DLD1 (cell line): ENCODE results near the gene DNAH11.
"Not testable (repeated sequence)": the region's sequence is repeated elsewhere in the genome, so short reads cannot be mapped to it uniquely, and the experiment has no call there.

ENCODE experiments used
- in situ Hi-C: cut with HindIII; loops from 2 replicates; pipeline ENCODE4 v1.10.0; 2017; ENCODE audit warnings: low sequenced_read_pairs

Gene DNAH11, protein sequence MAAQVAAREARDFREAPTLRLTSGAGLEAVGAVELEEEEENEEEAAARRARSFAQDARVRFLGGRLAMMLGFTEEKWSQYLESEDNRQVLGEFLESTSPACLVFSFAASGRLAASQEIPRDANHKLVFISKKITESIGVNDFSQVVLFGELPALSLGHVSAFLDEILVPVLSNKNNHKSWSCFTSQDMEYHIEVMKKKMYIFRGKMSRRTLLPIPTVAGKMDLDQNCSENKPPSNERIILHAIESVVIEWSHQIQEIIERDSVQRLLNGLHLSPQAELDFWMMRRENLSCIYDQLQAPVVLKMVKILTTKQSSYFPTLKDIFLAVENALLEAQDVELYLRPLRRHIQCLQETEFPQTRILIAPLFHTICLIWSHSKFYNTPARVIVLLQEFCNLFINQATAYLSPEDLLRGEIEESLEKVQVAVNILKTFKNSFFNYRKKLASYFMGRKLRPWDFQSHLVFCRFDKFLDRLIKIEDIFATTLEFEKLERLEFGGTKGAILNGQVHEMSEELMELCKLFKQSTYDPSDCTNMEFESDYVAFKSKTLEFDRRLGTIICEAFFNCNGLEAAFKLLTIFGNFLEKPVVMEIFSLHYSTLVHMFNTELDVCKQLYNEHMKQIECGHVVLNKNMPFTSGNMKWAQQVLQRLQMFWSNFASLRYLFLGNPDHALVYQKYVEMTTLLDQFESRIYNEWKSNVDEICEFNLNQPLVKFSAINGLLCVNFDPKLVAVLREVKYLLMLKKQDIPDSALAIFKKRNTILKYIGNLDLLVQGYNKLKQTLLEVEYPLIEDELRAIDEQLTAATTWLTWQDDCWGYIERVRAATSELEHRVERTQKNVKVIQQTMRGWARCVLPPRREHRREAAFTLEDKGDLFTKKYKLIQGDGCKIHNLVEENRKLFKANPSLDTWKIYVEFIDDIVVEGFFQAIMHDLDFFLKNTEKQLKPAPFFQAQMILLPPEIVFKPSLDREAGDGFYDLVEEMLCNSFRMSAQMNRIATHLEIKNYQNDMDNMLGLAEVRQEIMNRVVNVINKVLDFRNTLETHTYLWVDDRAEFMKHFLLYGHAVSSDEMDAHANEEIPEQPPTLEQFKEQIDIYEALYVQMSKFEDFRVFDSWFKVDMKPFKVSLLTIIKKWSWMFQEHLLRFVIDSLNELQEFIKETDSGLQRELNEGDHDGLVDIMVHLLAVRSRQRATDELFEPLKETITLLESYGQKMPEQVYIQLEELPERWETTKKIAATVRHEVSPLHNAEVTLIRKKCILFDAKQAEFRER (N-terminal part only)

DNA sequence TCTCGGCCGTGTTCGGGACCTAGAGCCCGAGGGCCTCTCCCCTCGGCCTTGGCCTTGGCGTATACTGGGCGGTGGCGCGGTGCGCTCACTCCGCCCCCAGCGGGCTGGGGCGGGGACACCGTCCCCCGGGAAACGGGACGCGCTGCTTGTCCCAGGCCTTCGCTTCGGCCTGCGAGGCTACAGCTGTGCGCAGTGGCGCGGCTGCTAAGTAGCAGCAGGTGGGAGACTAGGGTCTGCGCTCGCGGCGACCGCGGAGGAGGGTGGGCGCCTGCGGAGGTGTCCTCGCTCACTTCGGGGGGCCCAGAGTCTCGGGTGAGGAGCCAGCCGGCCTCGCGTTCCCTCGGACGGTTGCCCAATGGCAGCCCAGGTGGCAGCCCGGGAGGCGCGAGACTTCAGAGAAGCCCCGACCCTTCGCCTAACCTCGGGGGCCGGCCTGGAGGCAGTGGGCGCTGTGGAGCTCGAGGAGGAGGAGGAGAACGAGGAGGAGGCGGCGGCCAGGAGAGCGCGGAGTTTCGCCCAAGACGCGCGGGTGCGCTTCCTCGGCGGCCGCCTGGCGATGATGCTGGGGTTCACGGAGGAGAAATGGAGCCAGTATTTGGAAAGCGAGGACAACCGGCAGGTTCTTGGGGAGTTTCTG lies at the start of gene DNAH11:
Gene DNAH11, plus strand, starts transcription at position 149 of the 637 bp plus-strand sequence. Its CDS starts 207 bp downstream, at position 356.
- in situ Hi-C loops: no loop called here

DNA sequence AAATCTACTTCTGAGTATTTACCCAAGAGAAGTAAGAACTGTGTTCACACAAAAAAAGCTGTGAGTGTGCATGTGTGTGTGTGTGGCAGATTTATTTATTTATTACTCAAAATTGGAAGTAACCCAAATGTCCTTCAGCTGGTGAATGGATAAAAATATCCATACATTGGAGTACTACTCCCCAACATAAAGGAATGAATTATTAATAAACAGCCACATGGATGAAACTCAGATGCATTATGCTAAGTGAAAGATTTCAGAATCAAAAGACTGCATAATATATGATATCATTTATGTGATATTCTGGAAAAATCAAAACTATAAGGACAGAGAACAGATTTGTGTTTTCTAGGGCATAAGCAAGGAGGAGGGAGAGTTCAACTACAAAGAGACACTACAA lies 47.1 kb upstream of the DNAH11 start:
- in situ Hi-C loops: no loop called here

DNA sequence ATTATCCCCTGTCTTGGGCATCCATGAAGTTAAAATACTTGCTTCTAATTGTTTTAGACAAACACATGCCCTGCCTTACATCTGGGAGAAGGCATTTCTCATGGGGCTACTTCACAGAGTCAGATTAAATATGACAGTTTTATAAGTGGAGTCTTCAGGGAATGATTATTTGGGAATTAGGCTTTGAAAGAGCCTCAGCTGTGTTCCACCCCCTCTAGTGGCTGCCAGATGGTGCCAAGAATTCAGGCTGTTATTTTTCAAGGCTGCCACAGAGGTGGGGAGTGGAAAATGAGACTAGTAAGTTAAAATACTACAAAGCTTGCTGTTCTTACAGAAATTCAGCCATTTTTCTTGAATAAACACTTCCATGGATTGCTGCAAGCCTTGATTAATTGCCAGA lies 45.8 kb upstream of the DNAH11 start:
- in situ Hi-C loops: no loop called here

DNA sequence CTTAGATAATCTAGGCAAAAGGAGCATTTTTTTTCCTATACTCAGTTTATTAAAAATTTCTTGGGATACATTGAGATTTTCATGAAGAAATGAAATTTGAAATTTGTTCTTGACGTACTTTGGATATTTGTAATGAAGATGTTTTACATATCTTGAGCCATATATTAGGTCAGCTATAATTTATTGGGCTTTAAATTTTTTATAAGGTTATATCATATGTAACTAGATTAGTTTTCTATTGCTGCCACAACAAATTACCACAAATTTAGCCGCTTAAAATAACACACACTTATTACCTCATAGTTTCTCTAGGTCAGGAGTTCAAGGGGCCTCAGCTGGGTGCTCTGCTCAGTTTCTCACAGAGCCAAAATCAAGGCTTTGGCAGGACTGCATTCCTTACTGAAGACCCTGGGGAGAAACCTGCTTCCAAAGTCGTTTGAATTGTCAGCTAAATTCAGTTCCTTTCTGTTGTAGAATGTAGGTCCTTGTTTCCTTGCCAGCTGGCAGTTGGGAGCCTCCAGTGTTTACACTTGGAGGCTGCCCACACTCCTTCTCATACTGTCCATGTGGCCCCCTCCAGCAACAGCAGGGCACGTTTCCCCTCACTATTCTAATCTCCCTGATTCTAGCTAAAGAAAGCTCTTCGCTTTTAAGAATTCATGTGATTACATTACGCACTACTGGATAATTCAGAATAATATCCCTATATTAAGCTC lies 42.6 kb upstream of the DNAH11 start:
- in situ Hi-C loops: loop anchor here (25.0 kb wide), 1 partner anchor 713 kb away; the partner anchor contains the start of gene SP8

DNA sequence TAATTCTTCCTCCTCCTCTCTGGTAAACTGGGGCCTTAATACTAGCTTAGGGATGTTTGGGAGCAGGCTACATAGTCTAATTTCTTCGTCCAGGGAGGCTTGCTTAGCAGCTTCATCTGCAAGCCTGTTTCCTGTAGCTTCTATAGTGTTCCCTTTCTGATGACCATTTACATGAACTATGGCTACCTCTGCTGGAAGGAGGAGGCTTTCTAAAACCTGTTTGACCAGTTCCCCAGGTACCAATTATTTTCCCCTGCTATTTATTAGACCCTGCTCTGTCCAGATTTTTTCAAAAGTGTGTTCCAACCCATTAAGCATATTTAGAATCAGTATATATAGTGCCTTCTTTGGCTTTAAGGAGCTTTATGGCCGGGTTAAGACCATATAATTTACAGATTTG lies 38.8 kb upstream of the DNAH11 start:
- in situ Hi-C loops: loop anchor here (25.0 kb wide), 1 partner anchor 717 kb away; the partner anchor contains the start of gene SP8

DNA sequence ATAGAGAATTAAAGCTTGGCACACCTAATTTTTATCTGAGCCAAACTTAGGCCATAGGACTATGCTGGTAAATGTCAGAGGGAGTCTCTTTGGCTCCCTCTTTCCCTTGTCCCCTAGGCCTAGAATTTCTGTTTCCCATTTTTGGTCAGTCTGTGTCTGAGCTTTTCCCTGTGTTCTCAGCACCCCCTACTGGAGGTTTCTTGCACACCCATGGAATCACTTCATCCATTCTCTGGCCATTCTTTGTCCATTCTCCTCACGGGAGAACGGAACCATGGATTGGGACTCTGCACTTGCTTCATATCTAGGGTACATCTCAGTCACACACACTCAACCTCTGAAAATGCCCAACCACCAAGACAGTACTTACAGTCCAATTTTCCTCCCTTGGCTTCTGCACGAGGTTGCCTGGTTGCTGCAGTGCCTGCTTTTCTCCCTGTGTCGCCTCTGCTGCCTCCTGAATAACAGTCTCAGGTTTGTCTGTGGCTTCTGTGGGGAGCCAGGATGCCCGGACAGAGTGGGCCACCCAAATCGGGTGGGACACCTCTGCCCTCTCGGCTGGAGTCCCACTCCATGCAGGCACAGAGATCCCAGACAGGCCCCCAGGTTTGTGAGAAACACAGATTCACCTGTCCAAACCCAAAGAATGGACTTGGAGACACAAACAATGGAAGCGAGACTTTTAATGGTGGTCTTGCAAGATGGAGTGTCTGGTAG lies 35.1 kb upstream of the DNAH11 start:
- in situ Hi-C loops: loop anchor here (25.0 kb wide), 1 partner anchor 720 kb away; the partner anchor contains the start of gene SP8

DNA sequence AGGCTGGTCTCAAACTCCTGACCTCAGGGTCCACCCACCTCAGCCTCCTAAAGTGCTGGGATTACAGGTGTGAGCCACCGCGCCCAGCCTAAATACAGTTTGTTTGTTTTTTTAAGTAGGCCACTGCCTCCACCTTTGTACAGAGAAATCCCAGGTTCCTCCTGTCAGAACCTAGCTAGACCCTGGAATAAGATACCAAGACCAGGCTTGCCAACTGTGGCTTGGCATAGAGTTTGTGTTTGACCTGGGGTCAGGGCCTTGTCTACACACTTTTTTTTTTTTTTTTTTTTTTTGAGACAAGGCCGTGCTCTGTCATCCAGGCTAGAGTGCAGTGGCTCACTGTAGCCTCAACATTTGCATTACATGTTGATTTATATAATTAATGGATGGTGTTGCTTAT lies 34.3 kb upstream of the DNAH11 start:
- in situ Hi-C loops: loop anchor here (25.0 kb wide), 1 partner anchor 721 kb away; the partner anchor contains the start of gene SP8

DNA sequence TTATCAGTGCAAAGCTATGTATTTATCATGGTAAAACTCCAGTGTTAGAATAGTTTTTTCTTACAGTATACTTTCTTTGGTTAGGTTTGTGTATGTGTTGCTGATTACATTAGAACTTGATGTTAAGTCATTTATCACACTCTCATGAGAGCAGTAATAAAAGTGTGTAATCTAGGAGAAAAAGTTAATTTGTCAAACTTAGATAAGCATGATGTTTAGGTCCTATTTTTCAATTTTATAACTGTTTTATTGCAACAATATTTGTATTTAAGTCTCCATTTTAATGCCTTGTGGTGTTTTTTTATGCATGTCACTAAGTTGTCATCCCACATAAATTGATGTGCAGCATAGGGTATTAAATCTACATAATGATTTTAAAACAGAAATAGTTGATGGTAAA lies 28.8 kb upstream of the DNAH11 start:
- in situ Hi-C loops: loop anchor here (25.0 kb wide), 1 partner anchor 727 kb away; the partner anchor contains the start of gene SP8

DNA sequence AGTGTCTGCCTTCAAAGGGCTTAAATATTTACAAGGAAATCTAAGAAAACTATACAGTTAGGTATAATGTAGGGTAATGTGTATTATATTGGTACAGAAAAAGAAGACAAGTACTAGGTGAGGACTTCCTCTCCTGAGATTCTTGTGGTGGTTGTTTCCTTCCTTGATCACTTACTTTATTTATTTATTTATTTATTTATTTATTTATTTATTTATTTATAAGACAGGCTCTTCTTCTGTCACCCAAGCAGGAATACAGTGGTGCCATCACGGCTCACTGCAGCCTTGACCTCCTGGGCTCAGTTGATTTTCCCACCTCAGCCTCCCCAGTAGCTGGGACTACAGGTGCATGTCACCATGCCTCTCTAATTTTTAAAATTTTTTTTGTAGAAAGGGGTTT lies 18.2 kb upstream of the DNAH11 start:
- in situ Hi-C loops: loop anchor here (25.0 kb wide), 1 partner anchor 737 kb away; the partner anchor contains the start of gene SP8

DNA sequence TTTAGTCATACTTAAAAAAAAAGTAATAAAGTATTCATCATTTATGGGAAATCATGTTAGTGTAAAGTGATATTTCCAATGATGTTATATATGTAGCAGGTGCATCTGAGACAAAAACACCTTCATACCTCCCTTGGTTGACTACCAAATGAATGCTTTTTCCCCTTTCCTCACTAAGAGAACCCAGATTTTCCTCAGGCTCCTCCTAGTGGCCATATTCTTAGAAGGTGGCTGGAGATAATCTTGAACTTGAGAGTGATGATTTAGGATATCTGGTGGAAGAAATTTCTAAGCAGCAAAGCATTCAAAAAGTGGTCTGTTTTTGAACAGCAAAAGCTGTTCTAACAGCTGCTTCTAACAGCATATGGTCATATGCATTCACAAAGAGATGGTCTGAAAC lies 16.8 kb upstream of the DNAH11 start:
- in situ Hi-C loops: no loop called here

DNA sequence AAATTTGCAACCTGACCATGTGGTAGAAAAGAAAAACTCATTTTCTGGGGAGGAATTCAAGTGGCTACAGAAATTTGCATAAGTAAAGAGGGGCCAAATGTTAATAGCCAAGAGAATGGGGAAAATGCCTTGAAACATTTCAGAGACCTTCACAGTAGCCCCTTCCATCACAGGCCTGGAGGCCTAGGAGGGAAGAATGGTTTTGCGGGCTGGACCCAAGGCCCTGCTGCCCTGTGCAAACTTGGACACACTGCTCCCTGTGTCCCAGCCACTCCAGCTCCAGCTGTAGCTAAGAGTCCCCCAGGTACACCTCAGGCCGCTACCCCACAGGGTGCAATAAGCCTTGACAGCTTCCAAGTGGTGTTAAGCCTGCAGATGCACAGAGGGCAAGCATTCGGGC lies 16.4 kb upstream of the DNAH11 start:
- in situ Hi-C loops: no loop called here

DNA sequence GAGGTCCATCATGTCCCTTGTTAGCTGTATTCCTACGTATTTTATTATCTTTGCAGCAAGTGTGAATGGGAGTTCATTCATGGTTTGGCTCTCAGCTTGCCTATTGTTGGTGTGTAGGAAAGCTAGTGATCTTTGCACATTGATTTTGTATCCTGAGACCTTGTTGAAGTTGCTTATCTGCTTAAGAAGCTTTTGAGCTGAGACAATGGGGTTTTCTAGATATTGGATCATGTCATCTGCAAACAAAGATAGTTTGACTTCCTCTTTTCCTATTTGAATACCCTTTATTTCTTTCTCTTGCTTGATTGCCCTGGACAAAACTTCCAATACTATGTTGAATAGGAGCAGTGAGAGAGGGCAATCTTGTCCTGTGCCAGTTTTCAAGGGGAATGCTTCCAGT lies 10.4 kb upstream of the DNAH11 start:
- in situ Hi-C loops: not testable (repeated sequence)

DNA sequence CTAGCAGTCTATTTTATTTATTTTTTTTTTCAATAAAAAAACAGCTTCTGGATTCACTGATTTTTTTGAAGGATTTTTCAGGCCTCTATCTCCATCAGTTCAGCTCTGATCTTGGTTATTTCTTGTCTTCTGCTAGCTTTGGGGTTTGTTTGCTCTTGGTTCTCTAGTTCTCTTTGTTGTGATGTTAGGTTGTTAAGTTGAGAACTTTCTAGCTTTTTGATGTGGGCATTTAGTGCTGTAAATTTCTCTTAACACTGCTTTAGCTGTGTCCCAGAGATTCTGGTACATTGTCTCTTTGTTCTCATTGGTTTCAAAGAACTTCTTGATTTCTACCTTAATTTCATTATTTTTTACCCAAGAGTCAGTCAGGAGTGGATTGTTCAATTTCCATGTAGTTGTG lies 9.2 kb upstream of the DNAH11 start:
- in situ Hi-C loops: not testable (repeated sequence)

DNA sequence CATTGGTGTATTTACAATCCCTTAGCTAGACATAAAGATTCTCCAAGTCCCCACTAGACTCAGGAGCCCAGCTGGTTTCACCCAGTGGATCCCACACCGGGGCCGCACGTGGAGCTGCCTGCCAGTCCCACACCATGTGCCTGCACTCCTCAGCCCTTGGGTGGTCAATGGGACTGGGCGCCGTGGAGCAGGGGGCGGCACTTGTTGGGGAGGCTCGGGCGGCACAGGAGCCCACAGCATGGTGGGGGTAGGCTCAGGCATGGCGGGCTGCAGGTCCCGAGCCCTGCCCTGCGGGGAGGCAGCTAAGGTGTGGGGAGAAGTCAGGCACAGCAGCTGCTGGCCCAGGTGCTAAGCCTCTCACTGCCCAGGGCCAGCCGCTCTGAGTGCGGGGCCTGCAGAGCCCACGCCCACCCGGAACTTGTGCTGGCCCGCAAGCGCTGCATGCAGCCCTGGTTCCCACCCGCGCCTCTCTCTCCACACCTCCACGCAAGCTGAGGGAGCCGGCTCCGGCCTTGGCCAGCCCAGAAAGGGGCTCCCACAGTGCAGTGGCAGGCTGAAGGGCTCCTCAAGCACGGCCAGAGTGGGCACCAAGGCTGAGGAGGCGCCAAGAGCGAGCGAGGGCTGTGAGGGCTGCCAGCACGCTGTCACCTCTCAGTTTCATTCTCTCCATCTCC lies 6.3 kb upstream of the DNAH11 start:
- in situ Hi-C loops: not testable (repeated sequence)

DNA sequence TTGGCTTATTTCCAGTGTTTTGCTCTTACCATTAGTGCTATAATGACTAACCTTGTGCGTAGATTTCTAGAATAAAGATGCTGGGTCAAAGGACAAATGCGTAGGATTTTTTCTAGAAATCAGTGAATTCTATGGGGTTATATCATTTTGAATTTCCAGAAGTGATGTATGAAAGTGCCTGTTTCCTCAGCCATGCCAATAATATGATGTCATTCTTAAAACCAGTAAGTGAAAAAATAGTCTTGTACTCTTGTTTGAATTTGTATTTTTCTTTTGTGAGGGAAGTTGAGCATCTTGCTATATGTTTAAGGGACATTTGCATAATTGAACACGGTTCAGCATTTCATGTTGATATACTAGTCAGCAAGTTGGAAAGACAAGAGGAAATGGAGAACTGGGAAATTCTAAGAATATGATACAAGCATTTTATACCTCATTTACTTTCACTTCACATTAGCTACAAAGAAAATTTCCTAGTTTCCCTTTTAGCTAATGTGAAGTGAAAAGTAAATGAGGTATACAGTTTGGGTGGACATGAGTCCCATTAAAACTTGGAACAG lies 3.8 kb upstream of the DNAH11 start:
- in situ Hi-C loops: no loop called here

DNA sequence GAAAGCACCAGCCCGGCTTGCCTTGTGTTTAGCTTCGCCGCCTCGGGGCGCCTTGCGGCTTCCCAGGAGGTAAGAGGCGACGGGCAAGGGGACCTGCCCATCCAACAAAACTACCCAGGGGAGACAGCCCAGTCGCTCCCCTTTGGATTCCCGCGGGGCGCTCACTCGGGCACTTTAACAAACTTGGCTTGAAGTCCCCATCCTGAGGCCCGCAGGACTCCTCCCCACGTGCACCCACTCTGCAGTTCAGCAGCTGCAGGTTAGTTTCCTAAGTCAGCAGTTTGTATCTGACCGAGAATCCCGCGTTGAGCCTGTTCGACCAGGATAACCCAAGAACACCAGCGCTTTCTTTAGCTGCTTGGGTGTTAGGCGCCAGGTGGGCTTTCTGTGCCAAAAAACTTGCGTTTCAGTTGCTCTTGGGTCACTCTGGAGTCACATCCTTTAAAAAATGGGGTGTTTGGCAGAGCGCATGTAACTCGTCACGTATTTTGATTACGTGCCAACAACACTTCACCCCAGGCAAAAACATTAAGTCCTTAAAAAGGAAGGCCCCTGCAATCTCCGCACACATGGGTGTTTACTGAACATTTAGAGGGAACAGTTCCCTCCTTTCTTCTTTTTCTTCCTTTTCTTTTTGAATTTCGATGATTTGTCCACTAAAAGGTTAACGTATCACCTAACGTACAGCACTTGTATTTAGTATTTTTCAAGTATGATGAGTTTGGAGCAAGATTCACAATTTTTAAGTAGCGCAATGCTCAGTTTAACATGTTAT lies 876 bp downstream of the DNAH11 start:
- in situ Hi-C loops: no loop called here

DNA sequence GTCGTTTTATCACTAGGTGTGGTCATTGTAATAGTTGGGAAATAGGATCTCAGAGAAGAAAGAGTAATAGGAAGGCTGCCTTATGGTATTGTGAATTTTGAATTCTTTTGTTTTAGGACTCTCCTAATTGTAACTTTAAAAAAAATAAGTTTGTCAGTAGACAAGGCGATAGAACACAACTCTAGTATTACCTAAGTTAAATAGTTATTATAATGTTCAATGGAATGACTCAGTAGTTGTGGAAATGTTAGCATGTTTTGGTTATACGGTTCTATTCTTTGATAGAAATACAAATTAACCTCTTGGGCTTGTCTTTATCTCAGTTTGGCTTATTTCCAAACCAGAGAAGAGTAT lies 1.4 kb downstream of the DNAH11 start:
- in situ Hi-C loops: no loop called here
